ENCODE data around the gene PNMT.

DNA sequence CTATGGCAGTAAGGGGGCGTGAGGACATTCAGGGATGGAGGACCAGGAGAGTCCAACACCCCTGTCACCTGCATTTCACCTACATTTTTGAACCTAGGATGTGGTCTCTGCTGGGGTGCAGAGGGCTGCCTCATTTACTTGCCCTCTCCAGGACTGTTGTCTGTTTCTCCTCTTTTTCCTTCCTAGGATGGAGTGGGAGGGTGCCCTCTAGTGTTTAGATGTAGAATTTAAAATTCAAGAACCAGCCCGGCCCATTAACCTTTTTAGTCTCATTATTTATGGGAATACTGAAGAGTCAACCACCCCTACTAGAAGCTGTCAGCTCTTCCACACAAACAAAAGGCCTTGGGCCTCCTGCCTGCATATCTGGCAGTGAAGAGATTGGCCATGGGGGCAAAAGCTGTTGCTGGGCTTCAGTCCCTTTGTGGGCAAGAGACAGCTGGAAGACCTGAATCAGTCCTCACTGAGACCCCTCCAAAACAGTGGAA, 33.8 kb upstream of the PNMT start:
- TF ChIP-seq, protein P1, sequence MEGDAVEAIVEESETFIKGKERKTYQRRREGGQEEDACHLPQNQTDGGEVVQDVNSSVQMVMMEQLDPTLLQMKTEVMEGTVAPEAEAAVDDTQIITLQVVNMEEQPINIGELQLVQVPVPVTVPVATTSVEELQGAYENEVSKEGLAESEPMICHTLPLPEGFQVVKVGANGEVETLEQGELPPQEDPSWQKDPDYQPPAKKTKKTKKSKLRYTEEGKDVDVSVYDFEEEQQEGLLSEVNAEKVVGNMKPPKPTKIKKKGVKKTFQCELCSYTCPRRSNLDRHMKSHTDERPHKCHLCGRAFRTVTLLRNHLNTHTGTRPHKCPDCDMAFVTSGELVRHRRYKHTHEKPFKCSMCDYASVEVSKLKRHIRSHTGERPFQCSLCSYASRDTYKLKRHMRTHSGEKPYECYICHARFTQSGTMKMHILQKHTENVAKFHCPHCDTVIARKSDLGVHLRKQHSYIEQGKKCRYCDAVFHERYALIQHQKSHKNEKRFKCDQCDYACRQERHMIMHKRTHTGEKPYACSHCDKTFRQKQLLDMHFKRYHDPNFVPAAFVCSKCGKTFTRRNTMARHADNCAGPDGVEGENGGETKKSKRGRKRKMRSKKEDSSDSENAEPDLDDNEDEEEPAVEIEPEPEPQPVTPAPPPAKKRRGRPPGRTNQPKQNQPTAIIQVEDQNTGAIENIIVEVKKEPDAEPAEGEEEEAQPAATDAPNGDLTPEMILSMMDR (IDR thresholded peaks at IDR 0.05), result peak in 5 of 7 experiments; percentile 36 to 73 (median 71)
- TF ChIP-seq POLR2AphosphoS5 (IDR thresholded peaks at IDR 0.05) (no peak), POLR2A (IDR thresholded peaks at IDR 0.05) (no peak), EP300 (IDR thresholded peaks at IDR 0.05) (no peak)

All from stomach (tissue), 4 donors.